GM23248 (cell line): ENCODE results near the gene GPR35. TPM values are rescaled to one million over a fixed set of nuclear protein-coding genes. Genes with fewer than 3 reads are reported as not detected.

ENCODE experiments used
- DNase-seq: peaks from one replicate; pipeline ENCODE4 v3.0.0-alpha.2; 2015
- H2AFZ ChIP-seq: fragments of 200-600 bp; sonication (generic); 2 replicates; pipeline ENCODE4 v1.6.1; 2016; ENCODE audit warnings: antibody characterized with exemption
- H3F3A ChIP-seq: fragments of 200-600 bp; sonication (generic); 2 replicates; pipeline ENCODE4 v1.6.1; 2016; ENCODE audit warnings: mild to moderate bottlenecking, antibody characterized with exemption, mixed run types; ENCODE audit not compliant: insufficient read depth
- H3K27ac ChIP-seq: fragments of 200-600 bp; sonication (generic); 2 replicates; pipeline ENCODE4 v1.5.1; 2016; ENCODE audit warnings: mild to moderate bottlenecking
- H3K27me3 ChIP-seq: fragments of 200-600 bp; sonication (generic); replicated peaks from 2 replicates; pipeline ENCODE4 v1.6.1; 2016; ENCODE audit warnings: mild to moderate bottlenecking; ENCODE audit not compliant: insufficient read depth
- H3K36me3 ChIP-seq: fragments of 200-600 bp; sonication (generic); 2 replicates; pipeline ENCODE4 v1.6.1; 2016; ENCODE audit warnings: low read depth, mild to moderate bottlenecking
- H3K4me1 ChIP-seq: fragments of 200-600 bp; sonication (generic); 2 replicates; pipeline ENCODE4 v1.6.1; 2016; ENCODE audit warnings: mild to moderate bottlenecking; ENCODE audit not compliant: insufficient read depth
- H3K4me2 ChIP-seq: fragments of 200-600 bp; sonication (generic); one replicate; pipeline ENCODE4 v1.6.1; 2016; ENCODE audit warnings: mild to moderate bottlenecking; ENCODE audit not compliant: unreplicated experiment
- H3K4me3 ChIP-seq: fragments of 200-600 bp; sonication (generic); 2 replicates; pipeline ENCODE4 v1.5.1; 2016; ENCODE audit warnings: mild to moderate bottlenecking
- H3K79me2 ChIP-seq: fragments of 200-600 bp; sonication (generic); 2 replicates; pipeline ENCODE4 v1.6.1; 2016; ENCODE audit warnings: mild to moderate bottlenecking; ENCODE audit not compliant: insufficient read depth
- H3K9ac ChIP-seq: fragments of 200-600 bp; sonication (generic); 2 replicates; pipeline ENCODE4 v1.6.1; 2016; ENCODE audit warnings: mild to moderate bottlenecking
- H3K9me2 ChIP-seq: fragments of 200-600 bp; sonication (generic); 2 replicates; pipeline ENCODE4 v1.6.1; 2016; ENCODE audit warnings: mixed run types, mild to moderate bottlenecking, moderate library complexity; ENCODE audit not compliant: insufficient read depth
- H3K9me3 ChIP-seq: fragments of 200-600 bp; sonication (generic); one replicate; pipeline ENCODE4 v1.6.1; 2017; ENCODE audit warnings: low read depth
- H4K20me1 ChIP-seq: fragments of 200-600 bp; sonication (generic); 2 replicates; pipeline ENCODE4 v1.6.0; 2016; ENCODE audit not compliant: insufficient read depth
- EZH2 ChIP-seq: fragments of 200-600 bp; sonication (generic); IDR thresholded peaks from 2 replicates; pipeline ENCODE4 v1.6.1; 2018; ENCODE audit warnings: antibody characterized with exemption, mild to moderate bottlenecking; ENCODE audit not compliant: insufficient read depth, poor library complexity, severe bottlenecking
- EZH2phosphoT487 ChIP-seq: fragments of 200-600 bp; sonication (generic); IDR thresholded peaks from 2 replicates; pipeline ENCODE4 v1.6.1; 2018; ENCODE audit warnings: antibody characterized with exemption, moderate library complexity, mild to moderate bottlenecking, low read depth; ENCODE audit not compliant: insufficient read depth
- WGBS, 2 experiments: methylation state at CpG; one replicate each; pipeline ENCODE4 v1.1.6; 2015 to 2017; ENCODE audit warnings: low lambda C conversion rate in 2 of 2, low coverage in 1 of 2; ENCODE audit errors: missing lambda C conversion rate in 2 of 2; 5-methylcytosine and 5-hydroxymethylcytosine counted together
- in situ Hi-C: fragments of 300-500 bp; cut with MboI; formaldehyde crosslinking; loops from 2 replicates; pipeline ENCODE4 v1.15.0; 2020
- polyA plus RNA-seq: library from polyadenylated mRNA; unstranded; fragments of >200 nt; fragmentation: Nextera tagmentation; extraction: Ambion mirVana; gene quantifications from 2 replicates; pipeline ENCODE4 v1.2.1, GENCODE V29; 2016
- total RNA-seq: library from RNA; depleted of rRNA; stranded (reverse); fragments of >200 nt; shearing (Covaris generic); gene quantifications from 2 replicates; pipeline ENCODE4 v1.2.3, GENCODE V29; 2014

Gene GPR35
- total and polyA plus RNA-seq, 2 experiments from 2014 or later, result 0.14 TPM; not detected in 1

- peaks cover 10% of the 10 kb centered on the region for H3K4me1 ChIP-seq
- no peak overlapping the region for H3K4me2 ChIP-seq
- no peaks in the 10 kb centered on the region for H3K27me3 ChIP-seq
- H3K4me3 ChIP-seq, result no peak overlapping the region
- H3K27ac ChIP-seq, result no peak overlapping the region
- no peaks in the 10 kb centered on the region; the same call in 1 of the 2 replicates for H4K20me1 ChIP-seq
- no peaks in the 10 kb centered on the region for H3K9me3 ChIP-seq
- in situ Hi-C loops, result no loop called here
- no peaks in the 10 kb centered on the region for H3K9me2 ChIP-seq
- 89 to 90% methylated on average over 26 of the region's 26 CpGs for WGBS, 2 experiments
- H2AFZ ChIP-seq, result no peak overlapping the region
- TF ChIP-seq EZH2phosphoT487 (no peak), EZH2 (no peak)
- H3K9ac ChIP-seq, result no peak overlapping the region
- no peaks in the 10 kb centered on the region; the same call in 1 of the 2 replicates for H3K36me3 ChIP-seq
- H3K79me2 ChIP-seq, result peaks cover 50% of the 10 kb centered on the region
- peaks cover 24% of the 10 kb centered on the region for H3F3A ChIP-seq
- DNase-seq, result no peak
Measured at GRCh38 chr2:240577281-240578109, 47.8 kb upstream of the GPR35 start.

- no peaks in the 10 kb centered on the region for H3K9me3 ChIP-seq
- H2AFZ ChIP-seq, result no peak overlapping the region
- H3K9me2 ChIP-seq, result no peaks in the 10 kb centered on the region
- H3K4me2 ChIP-seq, result no peak overlapping the region
- peaks cover 10% of the 10 kb centered on the region for H3K4me1 ChIP-seq
- peaks cover 56% of the 10 kb centered on the region for H3K79me2 ChIP-seq
- peaks cover 25% of the 10 kb centered on the region for H3F3A ChIP-seq
- DNase-seq, result no peak
- H3K4me3 ChIP-seq, result no peak overlapping the region
- in situ Hi-C loops, result no loop called here
- no peak overlapping the region for H3K27ac ChIP-seq
- H3K27me3 ChIP-seq, result no peaks in the 10 kb centered on the region
- WGBS, 2 experiments, result 78 to 82% methylated on average over 7 to 9 of the region's 9 CpGs
- no peaks in the 10 kb centered on the region; the same call in 1 of the 2 replicates for H3K36me3 ChIP-seq
- H3K9ac ChIP-seq, result no peak overlapping the region
- no peaks in the 10 kb centered on the region; the same call in 1 of the 2 replicates for H4K20me1 ChIP-seq
- TF ChIP-seq EZH2 (no peak), EZH2phosphoT487 (no peak)
Measured at GRCh38 chr2:240578110-240578450, 47.2 kb upstream of the GPR35 start.

DNA sequence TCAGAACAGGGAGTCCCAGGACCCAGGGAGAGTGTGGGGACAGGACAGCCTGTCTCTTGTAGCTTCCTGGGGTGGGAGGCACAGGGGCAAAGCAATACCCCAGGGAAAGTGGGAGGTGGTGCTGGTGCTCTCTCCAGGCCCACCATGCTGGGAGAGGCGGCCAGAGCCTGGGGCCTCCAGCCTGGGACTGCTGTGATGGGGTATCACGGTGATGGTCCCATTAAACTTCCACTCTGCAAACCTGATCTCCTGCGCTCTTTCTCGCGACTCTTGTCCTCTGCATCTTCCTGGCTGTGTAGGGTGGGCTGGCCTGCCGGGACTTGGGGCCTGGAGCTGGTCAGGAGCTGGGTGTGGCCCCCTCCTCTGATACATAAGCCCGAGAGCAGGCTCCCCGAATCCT lies 46.8 kb upstream of the GPR35 start:
- no peak for DNase-seq
- H3K4me2 ChIP-seq, result no peak overlapping the region
- no peaks in the 10 kb centered on the region for H3K27me3 ChIP-seq
- 67 to 77% methylated on average over 6 to 8 of the region's 8 CpGs for WGBS, 2 experiments
- H2AFZ ChIP-seq, result no peak overlapping the region
- H3K27ac ChIP-seq, result no peak overlapping the region
- no peaks in the 10 kb centered on the region; the same call in 1 of the 2 replicates for H4K20me1 ChIP-seq
- no peaks in the 10 kb centered on the region for H3K9me2 ChIP-seq
- in situ Hi-C loops, result no loop called here
- H3K9ac ChIP-seq, result no peak overlapping the region
- H3K79me2 ChIP-seq, result peaks cover 60% of the 10 kb centered on the region
- no peak overlapping the region for H3K4me3 ChIP-seq
- no peaks in the 10 kb centered on the region for H3K9me3 ChIP-seq
- H3K4me1 ChIP-seq, result peaks cover 10% of the 10 kb centered on the region
- H3K36me3 ChIP-seq, result no peaks in the 10 kb centered on the region; the same call in 1 of the 2 replicates
- H3F3A ChIP-seq, result peaks cover 25% of the 10 kb centered on the region
- TF ChIP-seq EZH2phosphoT487 (no peak), EZH2 (no peak)

DNA sequence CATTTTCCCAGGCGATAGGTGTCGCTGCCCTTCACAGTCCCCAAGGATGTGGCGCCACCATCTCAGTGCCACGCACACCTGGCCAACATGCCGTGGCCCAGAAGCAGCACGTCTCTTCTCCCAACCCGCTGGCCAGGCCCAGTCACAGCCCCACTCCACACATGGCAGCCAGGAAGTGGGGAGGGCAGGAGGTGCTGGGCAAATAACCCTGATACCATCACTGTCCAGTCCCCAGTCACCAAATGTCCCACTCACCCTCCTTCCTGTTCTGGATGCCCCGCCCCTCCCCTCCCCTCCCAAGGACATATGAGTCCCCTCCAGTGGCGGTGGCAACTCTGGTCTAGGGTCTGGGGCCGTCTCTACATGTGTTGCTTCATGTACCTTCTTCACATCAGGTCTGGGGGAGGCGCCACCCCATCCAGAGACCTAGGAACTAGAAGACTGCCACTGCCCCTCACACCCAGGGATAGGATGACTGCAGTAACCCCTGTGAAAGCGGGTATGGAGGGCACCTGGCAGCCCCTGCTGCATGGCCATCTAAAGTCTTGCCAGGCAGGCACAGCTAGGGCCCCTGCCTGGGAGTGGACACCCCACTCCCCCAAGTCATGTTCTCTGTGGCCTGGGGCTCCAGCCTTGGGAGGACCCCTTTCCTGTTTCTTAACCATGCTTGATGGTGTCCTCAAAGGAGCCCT lies 46.1 kb upstream of the GPR35 start:
- Histone ChIP-seq H3K4me2 (no peak overlapping the region), H3K4me1 (peaks cover 11% of the 10 kb centered on the region), H3K9me2 (no peaks in the 10 kb centered on the region), H3K9ac (peak overlapping the region; percentile 65; the same call in 1 of the 2 replicates), H2AFZ (no peak overlapping the region), H3K27ac (peak overlapping the region; percentile 80), H3K9me3 (no peaks in the 10 kb centered on the region), H3K79me2 (peaks cover 67% of the 10 kb centered on the region), H3K4me3 (no peak overlapping the region), H3K27me3 (no peaks in the 10 kb centered on the region), H4K20me1 (no peaks in the 10 kb centered on the region; the same call in 1 of the 2 replicates), H3F3A (peaks cover 25% of the 10 kb centered on the region), H3K36me3 (no peaks in the 10 kb centered on the region; the same call in 1 of the 2 replicates)
- 90 to 96% methylated on average over 12 of the region's 12 CpGs for WGBS, 2 experiments
- TF ChIP-seq EZH2phosphoT487, result no peak
- TF ChIP-seq EZH2, result no peak
- DNase-seq, result no peak
- in situ Hi-C loops, result no loop called here
